SK-N-DZ (cell line): Measurements from ENCODE around the gene FAM151A.

ENCODE experiments used
- DNase-seq: peaks from one replicate; pipeline ENCODE4 v3.0.0-alpha.2; 2015; ENCODE audit warnings: low spot score

Gene FAM151A

DNA sequence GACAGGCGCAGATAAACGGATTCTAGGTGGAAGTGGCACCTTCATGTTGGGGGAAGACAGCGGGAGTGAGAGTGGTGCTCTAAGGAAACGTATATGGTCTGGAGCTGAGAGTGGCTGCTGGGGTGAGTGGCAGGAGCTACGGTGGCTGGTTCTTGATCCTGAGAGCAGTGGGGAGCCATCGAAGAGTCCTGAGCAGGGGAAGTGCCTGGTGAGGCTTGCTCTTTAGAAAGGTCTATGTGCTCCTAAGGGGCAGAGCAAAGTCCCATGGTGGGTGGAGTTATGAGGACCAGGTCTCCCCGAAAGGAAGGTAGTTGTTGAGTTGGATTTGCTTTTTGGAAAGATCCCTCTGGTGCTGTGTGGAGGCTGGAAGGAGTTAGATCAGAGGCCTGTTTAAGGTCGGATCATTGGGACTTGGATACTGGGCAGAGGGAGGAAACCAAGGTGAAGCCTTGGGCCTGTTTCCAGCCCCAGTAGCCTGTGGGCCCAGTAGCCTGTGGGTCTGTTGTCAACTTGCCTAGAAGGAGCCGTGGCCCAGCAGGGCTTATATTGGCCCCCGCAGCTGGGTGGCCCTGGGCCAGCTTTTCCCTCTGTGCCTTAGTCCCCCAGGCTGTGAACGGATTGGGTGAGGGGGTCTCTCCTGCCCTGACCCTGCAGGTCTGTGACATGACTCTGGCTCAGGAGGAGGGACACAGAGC lies 42.3 kb downstream of the FAM151A start:
- no peak for DNase-seq

DNA sequence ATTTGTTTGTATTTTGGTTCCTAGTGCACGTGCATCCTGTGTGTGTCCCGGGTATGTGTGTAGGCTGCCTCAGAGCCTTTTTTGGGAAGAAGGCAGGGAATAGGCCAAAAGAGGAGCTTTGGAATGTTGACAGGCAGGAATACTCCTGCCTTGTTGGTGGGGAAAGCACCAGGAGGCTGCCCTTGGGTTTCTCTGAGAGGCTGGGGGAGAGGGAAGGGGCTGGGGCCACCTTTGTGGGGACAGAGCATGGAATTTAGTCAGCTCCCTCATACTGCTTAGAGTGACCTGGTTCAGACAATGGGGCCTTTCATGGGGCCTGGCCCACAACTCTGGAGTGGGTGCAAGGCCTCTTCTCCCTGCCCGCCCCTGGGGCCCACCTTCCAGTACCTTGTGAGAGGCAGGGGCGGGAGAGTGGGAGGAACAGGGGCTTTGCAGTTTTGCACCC lies 44.0 kb downstream of the FAM151A start:
- no peak for DNase-seq

GRCh38 chr1:54577612-54578011 lies 45.7 kb downstream of the FAM151A start:
- no peak for DNase-seq

- DNase-seq: no peak
Measured at GRCh38 chr1:54575605-54576290, 47.6 kb downstream of the FAM151A start.

DNA sequence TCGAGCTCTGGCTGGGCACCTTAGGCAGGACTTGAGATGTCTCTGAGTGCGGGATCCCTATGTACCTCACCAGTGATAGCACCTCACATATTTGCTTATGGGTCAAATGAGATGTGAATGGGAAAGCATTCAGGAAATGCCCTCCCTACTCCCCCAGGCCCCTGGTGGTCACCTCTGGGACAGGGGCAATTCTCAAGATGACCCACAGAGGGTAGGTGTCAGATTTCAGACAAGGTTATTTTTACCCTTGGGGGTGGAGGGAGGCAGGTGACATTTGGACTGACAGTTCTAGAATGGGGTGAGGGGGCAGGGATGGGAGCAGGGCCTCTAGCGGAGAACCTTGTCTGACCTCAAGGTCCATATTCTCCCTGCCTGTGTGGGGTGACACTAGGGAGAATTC lies 48.2 kb downstream of the FAM151A start:
- DNase-seq: no peak

- no peak for DNase-seq
Measured at GRCh38 chr1:54574158-54574778, 49.1 kb downstream of the FAM151A start.

- DNase-seq: no peak
Measured at GRCh38 chr1:54572542-54572850, 50.8 kb downstream of the FAM151A start.

DNA sequence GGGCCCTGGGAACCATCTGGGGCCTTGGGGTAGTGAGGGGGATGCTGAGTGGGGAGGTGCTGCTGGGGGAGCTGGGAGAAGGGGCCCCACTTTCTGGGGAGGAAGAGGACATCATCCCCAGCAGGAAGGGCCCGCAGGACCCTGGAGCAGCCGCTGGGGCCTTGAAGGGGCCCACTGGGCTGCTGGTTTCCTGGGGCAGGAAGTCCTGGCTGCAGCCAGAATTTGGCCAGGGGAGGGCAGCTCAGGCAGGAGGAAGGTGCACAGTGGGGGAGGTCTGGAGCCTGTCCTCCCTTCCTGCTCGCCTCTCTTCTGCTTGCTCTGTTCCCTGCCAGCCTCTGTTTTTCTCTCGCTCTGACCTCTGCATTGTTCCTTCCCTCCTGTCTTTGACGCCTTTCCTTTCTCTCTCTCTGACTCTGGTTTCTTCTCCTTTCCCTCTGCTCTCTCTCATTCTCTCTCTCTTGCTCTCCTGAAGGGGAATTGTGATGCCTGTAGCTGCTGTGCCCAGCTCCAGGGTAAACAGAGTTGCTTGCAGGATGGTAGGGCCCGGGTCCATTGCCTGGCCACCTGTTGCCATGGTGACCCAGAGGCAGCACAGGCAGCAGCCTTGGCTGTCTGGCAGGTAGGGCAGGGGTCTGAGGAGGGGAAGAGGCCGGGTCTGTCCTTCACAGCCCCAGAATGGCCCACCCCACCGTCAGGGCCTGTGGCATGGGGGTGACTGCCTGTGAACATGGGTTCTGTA lies 51.4 kb downstream of the FAM151A start:
- no peak for DNase-seq

GRCh38 chr1:54571326-54571725 lies 52.0 kb downstream of the FAM151A start:
- no peak for DNase-seq

- no peak for DNase-seq
Measured at GRCh38 chr1:54570161-54570560, 53.2 kb downstream of the FAM151A start.

GRCh38 chr1:54569339-54569738 lies 54.0 kb downstream of the FAM151A start:
- no peak for DNase-seq

DNA sequence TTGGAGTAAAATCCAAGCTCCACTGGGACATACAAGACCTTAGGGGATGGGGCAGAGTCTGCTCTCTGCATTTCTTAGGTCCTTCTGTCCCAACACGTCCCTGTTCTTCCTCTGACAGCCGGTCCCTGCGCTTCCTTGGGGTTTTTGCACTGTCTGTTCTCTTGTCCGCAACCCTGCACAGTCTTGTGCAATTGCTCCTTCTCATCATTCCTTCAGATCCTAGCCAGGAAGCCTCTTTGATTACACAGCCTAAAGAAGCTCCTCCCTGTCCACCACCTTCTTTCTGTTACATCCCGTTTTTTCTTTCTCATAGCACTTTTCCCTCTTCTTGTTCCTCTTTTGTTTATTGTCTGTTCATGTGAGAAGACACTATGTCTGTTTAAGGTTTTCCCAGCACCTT lies 55.4 kb downstream of the FAM151A start:
- DNase-seq: no peak

DNA sequence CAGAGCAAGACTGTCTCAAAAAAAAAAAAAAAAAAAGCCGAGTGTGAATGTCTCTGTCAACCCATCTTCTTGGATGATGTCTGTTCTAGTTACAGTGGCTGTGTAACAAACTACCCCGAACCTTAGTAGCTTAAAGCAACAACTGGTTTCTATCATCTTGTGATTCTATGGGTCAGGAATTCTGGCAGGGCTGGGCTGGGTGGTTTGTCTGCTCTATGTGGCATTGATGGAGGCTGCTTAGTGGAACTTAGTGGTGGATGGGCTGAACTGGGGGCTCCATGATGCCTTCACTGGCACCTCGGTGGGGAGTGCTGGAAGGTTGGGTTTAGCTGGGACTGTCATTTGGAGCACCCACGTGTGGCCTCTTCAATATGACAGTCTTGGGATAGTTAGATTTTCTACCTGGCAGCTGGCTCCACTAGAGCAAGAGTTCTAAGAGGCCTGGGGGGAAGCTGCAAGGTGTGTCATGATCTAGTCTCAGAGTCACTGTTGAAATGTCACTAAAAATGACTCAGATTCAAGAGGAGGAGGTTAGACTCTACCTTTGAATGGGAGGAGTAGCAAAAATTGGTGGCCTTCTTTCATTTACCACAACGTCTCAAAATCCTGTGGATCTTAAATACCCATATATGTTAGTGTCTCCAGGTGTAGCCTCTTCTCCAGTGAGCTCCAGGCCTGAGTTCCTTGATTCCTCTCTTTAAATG lies 56.7 kb downstream of the FAM151A start:
- no peak for DNase-seq

- no peak for DNase-seq
Measured at GRCh38 chr1:54565113-54565501, 58.2 kb downstream of the FAM151A start.

DNA sequence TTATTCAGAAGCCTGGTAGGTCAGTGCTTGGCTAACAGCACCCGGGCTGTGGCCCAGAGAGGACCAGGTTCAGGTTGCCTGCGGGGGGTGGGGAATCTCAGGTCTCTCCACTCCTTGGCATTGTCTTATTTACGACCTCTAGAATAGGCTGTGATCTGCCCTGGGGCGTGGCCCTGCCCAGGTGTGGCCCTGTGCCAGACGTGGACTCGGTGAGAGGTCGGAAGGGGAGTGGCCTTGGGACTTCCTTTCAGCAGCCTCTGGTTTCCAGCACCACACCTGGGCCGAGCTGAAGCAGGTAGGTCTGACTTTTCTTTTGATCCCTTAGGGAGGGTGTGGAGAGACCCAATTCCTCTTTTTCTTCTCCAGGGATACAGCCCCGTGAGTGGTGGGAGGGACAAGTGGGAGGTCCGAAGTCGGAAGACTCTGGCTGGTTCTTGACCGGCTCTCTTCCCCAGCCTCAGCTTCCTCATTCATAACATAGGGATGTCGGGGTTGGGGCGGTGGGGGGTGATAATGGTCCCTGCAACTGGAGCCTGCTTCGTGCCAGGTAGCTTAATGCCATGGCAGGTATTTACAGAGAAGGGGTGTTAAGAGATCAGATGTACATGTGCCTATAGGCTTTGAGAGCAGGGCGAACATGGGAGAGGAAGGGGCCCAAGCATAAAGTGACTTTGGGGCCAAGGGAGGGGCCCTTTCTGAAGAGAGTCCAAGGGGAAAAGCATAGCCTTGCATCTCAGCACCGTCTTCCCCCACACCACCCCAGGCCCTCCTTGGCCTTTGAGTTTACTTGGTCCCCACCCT lies 58.8 kb downstream of the FAM151A start:
- DNase-seq: no peak

GRCh38 chr1:54559771-54560231 lies 63.5 kb downstream of the FAM151A start:
- peak; percentile 86 for DNase-seq
